ENCODE results near the gene NSUN7. TPM values are rescaled to one million over a fixed set of nuclear protein-coding genes. Genes with fewer than 3 reads are reported as not detected.

NSUN7 gene
- total and polyA plus RNA-seq, 4 donors, result 0.21 to 4.5 (median 1.3) TPM

DNA sequence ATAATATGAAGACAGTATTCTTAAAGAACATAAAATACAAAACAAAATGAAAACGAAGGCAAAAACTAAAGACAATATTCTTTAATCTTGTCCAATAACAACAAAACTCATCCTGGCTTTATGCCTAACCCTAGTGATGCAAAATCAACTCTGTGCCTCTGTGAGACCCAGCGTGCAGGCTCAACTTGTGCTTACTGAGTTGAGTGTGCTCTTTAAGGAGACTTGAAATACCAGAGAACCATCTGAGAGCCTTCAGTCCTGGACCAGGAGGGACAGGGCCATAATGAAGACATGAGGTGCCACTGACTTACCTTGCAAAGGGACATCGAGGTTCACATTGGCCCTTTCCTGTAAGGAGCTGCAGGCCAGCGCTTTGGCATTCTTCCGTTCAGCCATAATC lies 77.1 kb downstream of the NSUN7 start (continued):
- TF ChIP-seq FOXA1 (IDR thresholded peaks at IDR 0.05), result no peak
- TF ChIP-seq, protein P1, sequence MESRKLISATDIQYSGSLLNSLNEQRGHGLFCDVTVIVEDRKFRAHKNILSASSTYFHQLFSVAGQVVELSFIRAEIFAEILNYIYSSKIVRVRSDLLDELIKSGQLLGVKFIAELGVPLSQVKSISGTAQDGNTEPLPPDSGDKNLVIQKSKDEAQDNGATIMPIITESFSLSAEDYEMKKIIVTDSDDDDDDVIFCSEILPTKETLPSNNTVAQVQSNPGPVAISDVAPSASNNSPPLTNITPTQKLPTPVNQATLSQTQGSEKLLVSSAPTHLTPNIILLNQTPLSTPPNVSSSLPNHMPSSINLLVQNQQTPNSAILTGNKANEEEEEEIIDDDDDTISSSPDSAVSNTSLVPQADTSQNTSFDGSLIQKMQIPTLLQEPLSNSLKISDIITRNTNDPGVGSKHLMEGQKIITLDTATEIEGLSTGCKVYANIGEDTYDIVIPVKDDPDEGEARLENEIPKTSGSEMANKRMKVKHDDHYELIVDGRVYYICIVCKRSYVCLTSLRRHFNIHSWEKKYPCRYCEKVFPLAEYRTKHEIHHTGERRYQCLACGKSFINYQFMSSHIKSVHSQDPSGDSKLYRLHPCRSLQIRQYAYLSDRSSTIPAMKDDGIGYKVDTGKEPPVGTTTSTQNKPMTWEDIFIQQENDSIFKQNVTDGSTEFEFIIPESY (IDR thresholded peaks at IDR 0.05), result no peak
- TF ChIP-seq, protein P2, sequence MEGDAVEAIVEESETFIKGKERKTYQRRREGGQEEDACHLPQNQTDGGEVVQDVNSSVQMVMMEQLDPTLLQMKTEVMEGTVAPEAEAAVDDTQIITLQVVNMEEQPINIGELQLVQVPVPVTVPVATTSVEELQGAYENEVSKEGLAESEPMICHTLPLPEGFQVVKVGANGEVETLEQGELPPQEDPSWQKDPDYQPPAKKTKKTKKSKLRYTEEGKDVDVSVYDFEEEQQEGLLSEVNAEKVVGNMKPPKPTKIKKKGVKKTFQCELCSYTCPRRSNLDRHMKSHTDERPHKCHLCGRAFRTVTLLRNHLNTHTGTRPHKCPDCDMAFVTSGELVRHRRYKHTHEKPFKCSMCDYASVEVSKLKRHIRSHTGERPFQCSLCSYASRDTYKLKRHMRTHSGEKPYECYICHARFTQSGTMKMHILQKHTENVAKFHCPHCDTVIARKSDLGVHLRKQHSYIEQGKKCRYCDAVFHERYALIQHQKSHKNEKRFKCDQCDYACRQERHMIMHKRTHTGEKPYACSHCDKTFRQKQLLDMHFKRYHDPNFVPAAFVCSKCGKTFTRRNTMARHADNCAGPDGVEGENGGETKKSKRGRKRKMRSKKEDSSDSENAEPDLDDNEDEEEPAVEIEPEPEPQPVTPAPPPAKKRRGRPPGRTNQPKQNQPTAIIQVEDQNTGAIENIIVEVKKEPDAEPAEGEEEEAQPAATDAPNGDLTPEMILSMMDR (IDR thresholded peaks at IDR 0.05; ENCODE audit: low read depth, low read length, missing input control), result no peak

GRCh38 chr4:40827758-40828157 lies 78.0 kb downstream of the NSUN7 start:
- WGBS, result 90% methylated on average over 6 of the region's 6 CpGs
- H3K36me3 ChIP-seq (ENCODE audit: control insufficient read depth in 4 of 4, insufficient read depth in 3 of 4, low read depth in 1 of 4, low read length in 3 of 4), result peaks cover 0 to 34% (median 18%) of the 10 kb centered on the region in 4 donors

DNA sequence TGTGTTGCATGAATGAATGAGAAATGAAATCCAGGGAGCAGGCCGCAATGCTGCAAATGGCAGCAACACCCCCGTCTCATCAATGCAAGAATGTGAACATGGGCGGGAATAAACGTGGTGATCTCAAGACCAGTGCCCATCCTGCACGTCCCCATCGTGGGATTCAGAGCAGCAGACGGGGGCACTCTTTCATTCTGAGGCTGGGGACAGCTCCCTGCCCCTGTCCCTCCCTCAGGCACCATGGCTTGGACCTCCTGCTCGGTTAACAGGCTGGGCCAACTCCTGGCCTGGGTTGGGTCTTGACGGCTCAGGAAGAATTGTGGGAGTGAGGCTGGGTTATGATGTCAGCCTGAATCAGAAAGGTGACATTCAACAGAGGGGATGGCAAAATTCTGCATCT lies 78.9 kb downstream of the NSUN7 start:
- DNase-seq (ENCODE audit: low spot score), result no peak
- 96% methylated on average over 9 of the region's 9 CpGs for WGBS
- Histone ChIP-seq H3K9ac (ENCODE audit: low read depth in 1 of 2, low read length in 2 of 2) (no peak overlapping the region), H3K27me3 (ENCODE audit: control insufficient read depth in 4 of 4, insufficient read depth in 4 of 4, low read length in 3 of 4) (no peaks in the 10 kb centered on the region), H3K27ac (ENCODE audit: low read depth in 1 of 2, low read length in 2 of 2) (no peak overlapping the region), H3K4me3 (ENCODE audit: low read depth in 1 of 3, low read length in 3 of 3) (no peak overlapping the region), H3K9me3 (ENCODE audit: control insufficient read depth in 4 of 4, low read length in 3 of 4) (no peaks in the 10 kb centered on the region), H3K36me3 (ENCODE audit: control insufficient read depth in 4 of 4, insufficient read depth in 3 of 4, low read depth in 1 of 4, low read length in 3 of 4) (peaks cover 0 to 32% (median 13%) of the 10 kb centered on the region in 4 donors), H3K4me1 (ENCODE audit: control insufficient read depth in 4 of 4, insufficient read depth in 4 of 4, low read length in 3 of 4) (no peaks in the 10 kb centered on the region)
- TF ChIP-seq TAF1 (conservative IDR thresholded peaks at IDR 0.05), result no peak
- TF ChIP-seq, protein P1 (IDR thresholded peaks at IDR 0.05), result no peak
- TF ChIP-seq FOXA2 (IDR thresholded peaks at IDR 0.05), result no peak
- no peak for TF ChIP-seq NR2F2 (IDR thresholded peaks at IDR 0.05)
- no peak for TF ChIP-seq REST (IDR thresholded peaks at IDR 0.05)
- TF ChIP-seq GABPA (IDR thresholded peaks at IDR 0.05 in 1 of 2, conservative IDR thresholded peaks at IDR 0.05 in 1 of 2), result no peak
- TF ChIP-seq SP1 (IDR thresholded peaks at IDR 0.05), result no peak
- TF ChIP-seq, protein P3, sequence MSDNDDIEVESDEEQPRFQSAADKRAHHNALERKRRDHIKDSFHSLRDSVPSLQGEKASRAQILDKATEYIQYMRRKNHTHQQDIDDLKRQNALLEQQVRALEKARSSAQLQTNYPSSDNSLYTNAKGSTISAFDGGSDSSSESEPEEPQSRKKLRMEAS (IDR thresholded peaks at IDR 0.05), result no peak
- TF ChIP-seq FOXA1 (IDR thresholded peaks at IDR 0.05), result no peak
- TF ChIP-seq, protein P4, sequence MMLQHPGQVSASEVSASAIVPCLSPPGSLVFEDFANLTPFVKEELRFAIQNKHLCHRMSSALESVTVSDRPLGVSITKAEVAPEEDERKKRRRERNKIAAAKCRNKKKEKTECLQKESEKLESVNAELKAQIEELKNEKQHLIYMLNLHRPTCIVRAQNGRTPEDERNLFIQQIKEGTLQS (IDR thresholded peaks at IDR 0.05), result no peak
- no peak for TF ChIP-seq EGR1 (IDR thresholded peaks at IDR 0.05; ENCODE audit: low read depth in 2 of 2)
- no peak for TF ChIP-seq RXRA (IDR thresholded peaks at IDR 0.05)
- no peak for TF ChIP-seq JUND (IDR thresholded peaks at IDR 0.05)
- no peak for TF ChIP-seq HNF4A (conservative IDR thresholded peaks at IDR 0.05)
- no peak for TF ChIP-seq YY1 (IDR thresholded peaks at IDR 0.05)
- TF ChIP-seq HNF4G (IDR thresholded peaks at IDR 0.05), result no peak
- no peak for TF ChIP-seq RAD21 (IDR thresholded peaks at IDR 0.05)

More at GRCh38 chr4:40827758-40828157, 78.0 kb downstream of the NSUN7 start:
- H3K27me3 ChIP-seq (ENCODE audit: control insufficient read depth in 4 of 4, insufficient read depth in 4 of 4, low read length in 3 of 4), result no peaks in the 10 kb centered on the region
- H3K4me1 ChIP-seq (ENCODE audit: control insufficient read depth in 4 of 4, insufficient read depth in 4 of 4, low read length in 3 of 4), result no peaks in the 10 kb centered on the region
- no peak for DNase-seq (ENCODE audit: low spot score)
- H3K9me3 ChIP-seq (ENCODE audit: control insufficient read depth in 4 of 4, low read length in 3 of 4), result no peaks in the 10 kb centered on the region
- H3K27ac ChIP-seq (ENCODE audit: low read depth in 1 of 2, low read length in 2 of 2), result no peak overlapping the region
- TF ChIP-seq, protein P3 (IDR thresholded peaks at IDR 0.05), result no peak
- TF ChIP-seq YY1 (IDR thresholded peaks at IDR 0.05), result no peak
- TF ChIP-seq RAD21 (IDR thresholded peaks at IDR 0.05), result no peak
- TF ChIP-seq EGR1 (IDR thresholded peaks at IDR 0.05; ENCODE audit: low read depth in 2 of 2), result no peak
- no peak for TF ChIP-seq RXRA (IDR thresholded peaks at IDR 0.05)
- no peak overlapping the region for H3K9ac ChIP-seq (ENCODE audit: low read depth in 1 of 2, low read length in 2 of 2)
- H3K4me3 ChIP-seq (ENCODE audit: low read depth in 1 of 3, low read length in 3 of 3), result no peak overlapping the region
